HepG2 (cell line): ENCODE measurements around the gene ZNF697. TPM values are rescaled to one million over a fixed set of nuclear protein-coding genes. Genes with fewer than 3 reads are reported as not detected.

Experiments
- ATAC-seq: fragments of 200-7000 bp; cut with Tn5 transposase; 3 replicates; pipeline ENCODE4 v1.9.1; 2020; ENCODE audit warnings: mild to moderate bottlenecking, moderate library complexity
- BruUV-seq: library from RNA; stranded (reverse); fragments of 400-500 nt; replicated peaks from 2 replicates; lab custom pipeline; 2021; lab: Mats Ljungman, UMichigan
- CTCF ChIA-PET: fragments of 300-600 bp; formaldehyde crosslinking; extraction: SDS; loops from one replicate; lab custom pipeline; 2021; ENCODE audit warnings: low total read pairs, inconsistent platforms, low intra/inter-chr PET ratio; lab: Yijun Ruan, JAX
- POLR2A ChIA-PET: fragments of 350-600 bp; sonication (Branson Sonifier 250); formaldehyde crosslinking; loops from one replicate; lab custom pipeline; 2020; ENCODE audit warnings: antibody characterized with exemption, inconsistent platforms; lab: Yijun Ruan, JAX
- DNase-seq: peaks from one replicate; pipeline ENCODE4 v3.0.0-alpha.2; 2015; ENCODE audit warnings: low spot score
- FAIRE-seq: peaks from 3 replicates; lab custom pipeline; 2011; peaks lifted over from hg19 to GRCh38; lab: Jason Lieb, UNC
- H2AFZ ChIP-seq: one replicate; pipeline ENCODE4 v1.6.1; 2011; ENCODE audit warnings: low read length, inconsistent platforms
- H3K27ac ChIP-seq: fragments of 300-600 bp; 3 replicates; pipeline ENCODE4 v1.8.0; 2011; ENCODE audit warnings: mixed run types, mild to moderate bottlenecking, mixed read lengths, low read length, inconsistent platforms; ENCODE audit not compliant: insufficient read depth; ENCODE audit errors: extremely low read length
- H3K27me3 ChIP-seq, 2 experiments: fragments of 200-600 bp in 1 of 2; 2 replicates in 1 of 2; 3 replicates in 1 of 2; pipeline versions ENCODE4 v1.6.0 to v1.8.0; 2011; ENCODE audit warnings: low read length in 2 of 2, mild to moderate bottlenecking in 2 of 2, moderate library complexity in 2 of 2, inconsistent platforms in 1 of 2; ENCODE audit not compliant: insufficient read depth in 2 of 2, control insufficient read depth in 1 of 2
- H3K36me3 ChIP-seq, 2 experiments: fragments of 200-600 bp in 1 of 2; replicated peaks in 1 of 2; 2 replicates in 1 of 2; 3 replicates in 1 of 2; pipeline versions ENCODE4 v1.5.1 to v1.8.0; 2011; ENCODE audit warnings: low read length in 2 of 2, inconsistent platforms in 1 of 2; ENCODE audit not compliant: insufficient read depth in 2 of 2, control insufficient read depth in 1 of 2
- H3K4me1 ChIP-seq: 2 replicates; pipeline ENCODE4 v1.5.1; 2012; ENCODE audit warnings: low read length, inconsistent platforms; ENCODE audit not compliant: insufficient read depth
- H3K4me2 ChIP-seq: 2 replicates; pipeline ENCODE4 v1.6.0; 2011; ENCODE audit warnings: low read depth, low read length, inconsistent platforms
- H3K4me3 ChIP-seq, 3 experiments: fragments of 200-600 bp in 1 of 3; sonication (generic), shearing (Covaris generic) in 1 of 3; replicated peaks in 1 of 3; 2 replicates each; pipeline ENCODE4 v1.5.1; 2011 to 2016; ENCODE audit warnings: low read length in 3 of 3, inconsistent platforms in 2 of 3, low read depth in 2 of 3, mild to moderate bottlenecking in 2 of 3, control low read depth in 1 of 3, mixed read lengths in 1 of 3; ENCODE audit not compliant: insufficient read depth in 1 of 3
- H3K79me2 ChIP-seq: one replicate; pipeline ENCODE4 v1.6.1; 2011; ENCODE audit warnings: low read length, inconsistent platforms; ENCODE audit not compliant: insufficient read depth
- H3K9ac ChIP-seq: 2 replicates; pipeline ENCODE4 v1.6.0; 2011; ENCODE audit warnings: mild to moderate bottlenecking, low read depth, low read length, inconsistent platforms; ENCODE audit not compliant: insufficient read depth
- H3K9me3 ChIP-seq: 2 replicates; pipeline ENCODE4 v1.5.1; 2012; ENCODE audit warnings: mild to moderate bottlenecking, low read length
- H4K20me1 ChIP-seq: 2 replicates; pipeline ENCODE4 v1.6.0; 2011; ENCODE audit warnings: inconsistent platforms, mild to moderate bottlenecking, low read length, moderate library complexity; ENCODE audit not compliant: insufficient read depth
- DNMT3B ChIP-seq: conservative IDR thresholded peaks from 2 replicates; pipeline ENCODE4 v1.6.1; 2016; ENCODE audit warnings: missing biosample characterization, control low read depth
- GLI4 ChIP-seq: sonication (generic); formaldehyde crosslinking; IDR thresholded peaks from 2 replicates; pipeline ENCODE4 v1.5.1; 2020; ENCODE audit warnings: missing genetic modification reagents, mild to moderate bottlenecking, moderate library complexity, borderline replicate concordance
- HNF1B ChIP-seq: sonication (generic); formaldehyde crosslinking; IDR thresholded peaks from 2 replicates; pipeline ENCODE4 v1.5.1; 2020; ENCODE audit warnings: mild to moderate bottlenecking, moderate library complexity, missing genetic modification reagents
- HOXA7 ChIP-seq: sonication (generic); formaldehyde crosslinking; IDR thresholded peaks from 2 replicates; pipeline ENCODE4 v1.8.1; 2022; ENCODE audit warnings: mild to moderate bottlenecking, missing genetic modification reagents, moderate library complexity
- MIXL1 ChIP-seq: IDR thresholded peaks from 2 replicates; pipeline ENCODE4 v1.6.1; 2016
- MTA1 ChIP-seq: sonication (generic); formaldehyde crosslinking; IDR thresholded peaks from 2 replicates; pipeline ENCODE4 v1.4.0; 2020; ENCODE audit warnings: missing genetic modification reagents, mild to moderate bottlenecking, borderline replicate concordance
- PAWR ChIP-seq: sonication (generic); formaldehyde crosslinking; IDR thresholded peaks from 2 replicates; pipeline ENCODE4 v1.4.0; 2020; ENCODE audit warnings: missing genetic modification reagents, mild to moderate bottlenecking, borderline replicate concordance
- THYN1 ChIP-seq: sonication (generic); formaldehyde crosslinking; IDR thresholded peaks from 2 replicates; pipeline ENCODE4 v1.8.1; 2023; ENCODE audit warnings: low read depth, mild to moderate bottlenecking, moderate library complexity, missing genetic modification reagents, borderline replicate concordance
- ZBTB7A ChIP-seq: sonication (generic); formaldehyde crosslinking; IDR thresholded peaks from 2 replicates; pipeline ENCODE4 v1.8.0; 2022; ENCODE audit warnings: mild to moderate bottlenecking, missing genetic modification reagents
- ZBTB7B ChIP-seq: sonication (generic); formaldehyde crosslinking; IDR thresholded peaks from 2 replicates; pipeline ENCODE4 v1.4.0; 2020; ENCODE audit warnings: missing genetic modification reagents
- ZFP36 ChIP-seq: fragments of 150-350 bp; IDR thresholded peaks from 2 replicates; pipeline ENCODE4 v1.6.1; 2018; ENCODE audit warnings: borderline replicate concordance, low read length, low read depth; ENCODE audit not compliant: partially characterized antibody
- ZNF224 ChIP-seq: sonication (generic); formaldehyde crosslinking; IDR thresholded peaks from 2 replicates; pipeline ENCODE4 v1.5.0; 2020; ENCODE audit warnings: mild to moderate bottlenecking, missing genetic modification reagents
- ZNF33B ChIP-seq: sonication (generic); formaldehyde crosslinking; IDR thresholded peaks from 2 replicates; pipeline ENCODE4 v1.5.1; 2020; ENCODE audit warnings: mild to moderate bottlenecking, missing genetic modification reagents
- ZNF460 ChIP-seq: sonication (generic); formaldehyde crosslinking; IDR thresholded peaks from 2 replicates; pipeline ENCODE4 v1.5.1; 2020; ENCODE audit warnings: missing genetic modification reagents, mild to moderate bottlenecking, borderline replicate concordance
- ZNF713 ChIP-seq: sonication (generic); formaldehyde crosslinking; IDR thresholded peaks from 2 replicates; pipeline ENCODE4 v1.4.0; 2020; ENCODE audit warnings: mild to moderate bottlenecking, missing genetic modification reagents
- ZNF766 ChIP-seq: sonication (generic); formaldehyde crosslinking; IDR thresholded peaks from 2 replicates; pipeline ENCODE4 v1.5.0; 2020; ENCODE audit warnings: missing genetic modification reagents, borderline replicate concordance
- ZNF780A ChIP-seq: sonication (generic); formaldehyde crosslinking; IDR thresholded peaks from 2 replicates; pipeline ENCODE4 v1.8.0; 2022; ENCODE audit warnings: mild to moderate bottlenecking, missing genetic modification reagents, moderate library complexity
- WGBS: methylation state at CpG from one replicate; pipeline ENCODE4 v1.1.6; 2017; ENCODE audit warnings: low lambda C conversion rate; 5-methylcytosine and 5-hydroxymethylcytosine counted together
- in situ Hi-C: cut with HindIII; loops from 2 replicates; pipeline ENCODE4 v1.10.0; 2017; ENCODE audit warnings: low pct_unique_long_range_greater_than_20kb; ENCODE audit not compliant: extremely low pct_ligation_motif_present
- intact Hi-C: fragments of 100-400 bp; cut with micrococcal nuclease; formaldehyde crosslinking; loops from one replicate; pipeline ENCODE4 v1.10.0; 2022; ENCODE audit not compliant: unreplicated experiment
- polyA plus RNA-seq, 8 experiments: library from polyadenylated mRNA; depleted of rRNA in 3 of 8; stranded (reverse) in 7 of 8; unstranded in 1 of 8; fragments of >200 nt; fragmentation: Illumina TruSeq in 4 of 8; extraction: Trizol in 4 of 8; gene quantifications; 2 replicates each; pipeline versions ENCODE4 v1.2.1 to v1.2.3, GENCODE V29; 2011 to 2016; ENCODE audit warnings: low read depth in 4 of 8, missing spikeins in 1 of 8, mixed read lengths in 1 of 8; ENCODE audit not compliant: insufficient read depth in 1 of 8
- total RNA-seq, 5 experiments: library from RNA; depleted of rRNA; stranded (reverse); fragments of >200 nt; fragmentation: Illumina TruSeq; extraction: Trizol; gene quantifications; 2 replicates each; pipeline ENCODE4 v1.2.3, GENCODE V29; 2016; ENCODE audit warnings: low read depth in 1 of 5
- TF ChIP-seq, protein P1 (sequence below): sonication (generic); formaldehyde crosslinking; IDR thresholded peaks from 2 replicates; pipeline ENCODE4 v1.5.0; 2020; ENCODE audit warnings: missing genetic modification reagents
- TF ChIP-seq, protein P2 (sequence below): sonication (generic); formaldehyde crosslinking; IDR thresholded peaks from 2 replicates; pipeline ENCODE4 v1.5.1; 2020; ENCODE audit warnings: missing genetic modification reagents, mild to moderate bottlenecking, borderline replicate concordance

ZNF697 gene
- total and polyA plus RNA-seq, 2 of the 13 experiments (the other 11 are each of a cell fraction or from before 2014, with no cell fraction given) = 2.3 to 7.1 TPM

DNA sequence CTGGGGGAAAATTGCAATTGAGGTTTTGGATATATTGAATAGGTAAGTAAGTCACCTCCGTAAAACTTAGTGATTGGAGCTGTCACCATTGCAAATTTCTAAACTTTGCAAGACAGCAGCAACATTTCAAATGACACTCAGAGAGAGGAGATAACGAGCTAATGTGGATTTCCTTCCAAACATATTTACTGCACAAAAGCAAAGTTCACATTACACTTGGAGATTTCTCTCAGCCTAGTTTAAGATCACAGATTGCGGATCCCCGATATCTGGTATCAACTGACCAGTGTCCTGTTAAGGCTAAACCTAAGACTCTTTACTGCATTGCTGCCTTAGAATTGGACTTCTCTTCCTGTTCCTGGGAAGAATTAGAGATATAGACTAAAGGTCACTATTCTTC is 47.5 kb downstream of the ZNF697 start:
- BruUV-seq = no TSS peak
- H3K9ac ChIP-seq = no peak overlapping the region
- intact Hi-C loops = no loop called here
- H3K4me2 ChIP-seq = no peak overlapping the region
- no peaks in the 10 kb centered on the region for H3K79me2 ChIP-seq
- DNase-seq (no peak), FAIRE-seq (no peak), ATAC-seq (no peak)
- ChIA-PET POLR2A (no interaction called here), CTCF (no interaction called here)
- no peak overlapping the region for H2AFZ ChIP-seq
- no peak overlapping the region for H3K4me3 ChIP-seq
- in situ Hi-C loops = no loop called here
- no peaks in the 10 kb centered on the region for H3K27me3 ChIP-seq
- no peaks in the 10 kb centered on the region for H3K36me3 ChIP-seq
- no peaks in the 10 kb centered on the region for H3K9me3 ChIP-seq
- no peak overlapping the region for H3K27ac ChIP-seq
- no peaks in the 10 kb centered on the region for H4K20me1 ChIP-seq
- WGBS = 75% methylated on average over 4 of the region's 4 CpGs
- H3K4me1 ChIP-seq = peaks cover 14% of the 10 kb centered on the region
- TF ChIP-seq THYN1 (CRISPR knock-in tag) (no peak), MIXL1 (CRISPR knock-in tag) (no peak), HOXA7 (CRISPR knock-in tag) (no peak), ZBTB7A (CRISPR knock-in tag) (no peak), DNMT3B (CRISPR knock-in tag) (no peak), ZFP36 (no peak), ZNF460 (no peak), ZNF766 (CRISPR knock-in tag) (no peak), HNF1B (CRISPR knock-in tag) (no peak), ZNF713 (CRISPR knock-in tag) (no peak), ZNF780A (CRISPR knock-in tag) (no peak), MTA1 (CRISPR knock-in tag) (no peak), PAWR (CRISPR knock-in tag) (no peak), GLI4 (no peak), ZBTB7B (CRISPR knock-in tag) (no peak), ZNF224 (CRISPR knock-in tag) (no peak), ZNF33B (CRISPR knock-in tag) (no peak)
- TF ChIP-seq, protein P1, sequence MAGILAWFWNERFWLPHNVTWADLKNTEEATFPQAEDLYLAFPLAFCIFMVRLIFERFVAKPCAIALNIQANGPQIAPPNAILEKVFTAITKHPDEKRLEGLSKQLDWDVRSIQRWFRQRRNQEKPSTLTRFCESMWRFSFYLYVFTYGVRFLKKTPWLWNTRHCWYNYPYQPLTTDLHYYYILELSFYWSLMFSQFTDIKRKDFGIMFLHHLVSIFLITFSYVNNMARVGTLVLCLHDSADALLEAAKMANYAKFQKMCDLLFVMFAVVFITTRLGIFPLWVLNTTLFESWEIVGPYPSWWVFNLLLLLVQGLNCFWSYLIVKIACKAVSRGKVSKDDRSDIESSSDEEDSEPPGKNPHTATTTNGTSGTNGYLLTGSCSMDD (CRISPR knock-in tag) = no peak
- TF ChIP-seq, protein P2, sequence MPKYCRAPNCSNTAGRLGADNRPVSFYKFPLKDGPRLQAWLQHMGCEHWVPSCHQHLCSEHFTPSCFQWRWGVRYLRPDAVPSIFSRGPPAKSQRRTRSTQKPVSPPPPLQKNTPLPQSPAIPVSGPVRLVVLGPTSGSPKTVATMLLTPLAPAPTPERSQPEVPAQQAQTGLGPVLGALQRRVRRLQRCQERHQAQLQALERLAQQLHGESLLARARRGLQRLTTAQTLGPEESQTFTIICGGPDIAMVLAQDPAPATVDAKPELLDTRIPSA (CRISPR knock-in tag) = no peak
